H9 (cell line): Measurements from ENCODE around the gene NRCAM. TPM values are rescaled to one million over a fixed set of nuclear protein-coding genes. Genes with fewer than 3 reads are reported as not detected.

ENCODE experiments used
- DNase-seq: peaks from one replicate; pipeline ENCODE4 v3.0.0-alpha.2; 2017
- H2AFZ ChIP-seq: one replicate; pipeline ENCODE4 v1.6.1; 2013; ENCODE audit warnings: mild to moderate bottlenecking, low read length, control low read depth, moderate library complexity
- H2AK5ac ChIP-seq: 2 replicates; pipeline ENCODE4 v1.6.1; 2013; ENCODE audit warnings: low read length, control low read depth, mixed read lengths; ENCODE audit not compliant: insufficient read length
- H2BK120ac ChIP-seq: one replicate; pipeline ENCODE4 v1.6.1; 2013; ENCODE audit warnings: low read depth, mild to moderate bottlenecking, low read length, control low read depth, inconsistent platforms; ENCODE audit not compliant: poor library complexity, severe bottlenecking
- H2BK12ac ChIP-seq: 2 replicates; pipeline ENCODE4 v1.6.1; 2013; ENCODE audit warnings: low read length, control low read depth, mixed read lengths, low read depth; ENCODE audit not compliant: insufficient read length
- H2BK15ac ChIP-seq: 2 replicates; pipeline ENCODE4 v1.6.1; 2013; ENCODE audit warnings: low read depth, low read length, control low read depth
- H2BK20ac ChIP-seq: one replicate; pipeline ENCODE4 v1.6.1; 2013; ENCODE audit warnings: low read depth, mild to moderate bottlenecking, low read length, control low read depth, inconsistent platforms; ENCODE audit not compliant: poor library complexity, severe bottlenecking
- H2BK5ac ChIP-seq: 2 replicates; pipeline ENCODE4 v1.6.1; 2013; ENCODE audit warnings: low read length, control low read depth, mixed read lengths; ENCODE audit not compliant: insufficient read length
- H3K14ac ChIP-seq: 2 replicates; pipeline ENCODE4 v1.6.1; 2013; ENCODE audit warnings: low read length, control low read depth; ENCODE audit not compliant: insufficient read depth
- H3K18ac ChIP-seq: 2 replicates; pipeline ENCODE4 v1.6.1; 2013; ENCODE audit warnings: low read depth, mild to moderate bottlenecking, mixed read lengths, low read length, control low read depth; ENCODE audit not compliant: insufficient read length
- H3K23ac ChIP-seq: 2 replicates; pipeline ENCODE4 v1.6.1; 2013; ENCODE audit warnings: low read length, control low read depth, mixed read lengths, low read depth; ENCODE audit not compliant: insufficient read length
- H3K23me2 ChIP-seq: 2 replicates; pipeline ENCODE4 v1.6.1; 2013; ENCODE audit warnings: low read depth, mild to moderate bottlenecking, mixed read lengths, low read length, control low read depth; ENCODE audit not compliant: insufficient read length, poor library complexity, severe bottlenecking
- H3K27ac ChIP-seq: 2 replicates; pipeline ENCODE4 v1.5.1; 2013; ENCODE audit warnings: low read length, control low read depth, mixed read lengths, low read depth; ENCODE audit not compliant: insufficient read length
- H3K27me3 ChIP-seq: 2 replicates; pipeline ENCODE4 v1.6.1; 2013; ENCODE audit warnings: low read length, control low read depth, inconsistent platforms; ENCODE audit not compliant: insufficient read depth
- H3K4ac ChIP-seq: 2 replicates; pipeline ENCODE4 v1.6.1; 2013; ENCODE audit warnings: low read depth, mild to moderate bottlenecking, control low read depth, inconsistent platforms, low read length, moderate library complexity
- H3K4me1 ChIP-seq: 2 replicates; pipeline ENCODE4 v1.6.1; 2013; ENCODE audit warnings: low read length, control low read depth, inconsistent platforms; ENCODE audit not compliant: insufficient read depth
- H3K4me2 ChIP-seq: 2 replicates; pipeline ENCODE4 v1.6.1; 2013; ENCODE audit warnings: low read length, control low read depth, mixed read lengths; ENCODE audit not compliant: insufficient read length, insufficient read depth
- H3K56ac ChIP-seq: 2 replicates; pipeline ENCODE4 v1.6.1; 2013; ENCODE audit warnings: low read depth, mild to moderate bottlenecking, mixed read lengths, low read length, control low read depth; ENCODE audit not compliant: insufficient read length
- H3K79me1 ChIP-seq: 2 replicates; pipeline ENCODE4 v1.6.1; 2013; ENCODE audit warnings: low read depth, mild to moderate bottlenecking, moderate library complexity, low read length, control low read depth, inconsistent platforms; ENCODE audit not compliant: insufficient read depth, poor library complexity, severe bottlenecking
- H3K79me2 ChIP-seq: 2 replicates; pipeline ENCODE4 v1.6.1; 2013; ENCODE audit warnings: low read length, control low read depth, inconsistent platforms; ENCODE audit not compliant: insufficient read depth
- H3K9ac ChIP-seq: 2 replicates; pipeline ENCODE4 v1.6.1; 2013; ENCODE audit warnings: low read length, control low read depth, mixed read lengths; ENCODE audit not compliant: insufficient read length; ENCODE audit errors: extremely low read depth
- H3K9me3 ChIP-seq: one replicate; pipeline ENCODE4 v1.6.1; 2013; ENCODE audit warnings: low read depth, low read length, inconsistent platforms; ENCODE audit not compliant: control insufficient read depth
- H3T11ph ChIP-seq: one replicate; pipeline ENCODE4 v1.6.1; 2013; ENCODE audit warnings: mild to moderate bottlenecking, low read length, control low read depth, inconsistent platforms
- H4K20me1 ChIP-seq: one replicate; pipeline ENCODE4 v1.6.1; 2013; ENCODE audit not compliant: control insufficient read depth, insufficient read length, insufficient read depth
- H4K5ac ChIP-seq: 2 replicates; pipeline ENCODE4 v1.6.1; 2013; ENCODE audit warnings: low read depth, mild to moderate bottlenecking, mixed read lengths, low read length, control low read depth; ENCODE audit not compliant: insufficient read length
- H4K8ac ChIP-seq: replicated peaks from 2 replicates; pipeline ENCODE4 v1.6.1; 2013; ENCODE audit warnings: low read length, control low read depth, mixed read lengths, low read depth; ENCODE audit not compliant: insufficient read length
- H4K91ac ChIP-seq: 2 replicates; pipeline ENCODE4 v1.6.1; 2013; ENCODE audit warnings: low read depth, mild to moderate bottlenecking, moderate library complexity, mixed read lengths, low read length, control low read depth; ENCODE audit not compliant: insufficient read length
- H3K27ac Mint-ChIP-seq, 3 experiments: 2 replicates in 2 of 3; 3 replicates in 1 of 3; pipeline ENCODE4 v1.8.0; 2020 to 2021; ENCODE audit warnings: mixed read lengths in 3 of 3, mild to moderate bottlenecking in 1 of 3, moderate library complexity in 1 of 3
- H3K27me3 Mint-ChIP-seq: 2 replicates; pipeline ENCODE4 v1.8.0; 2021; ENCODE audit warnings: low read depth, mild to moderate bottlenecking, moderate library complexity, mixed read lengths
- H3K36me3 Mint-ChIP-seq, 3 experiments: 2 replicates in 2 of 3; 3 replicates in 1 of 3; pipeline ENCODE4 v1.8.0; 2020 to 2021; ENCODE audit warnings: low read depth in 3 of 3, mixed read lengths in 3 of 3; ENCODE audit not compliant: insufficient read depth in 1 of 3
- H3K4me1 Mint-ChIP-seq, 2 experiments: 2 replicates each; pipeline ENCODE4 v1.8.0; 2020; ENCODE audit warnings: mixed read lengths in 2 of 2
- H3K4me3 Mint-ChIP-seq, 2 experiments: 2 replicates in 1 of 2; 3 replicates in 1 of 2; pipeline ENCODE4 v1.8.0; 2020 to 2021; ENCODE audit warnings: mild to moderate bottlenecking in 2 of 2, mixed read lengths in 2 of 2, moderate library complexity in 1 of 2
- H3K9me3 Mint-ChIP-seq, 2 experiments: 2 replicates in 1 of 2; 3 replicates in 1 of 2; pipeline ENCODE4 v1.8.0; 2020; ENCODE audit warnings: mild to moderate bottlenecking in 2 of 2, mixed read lengths in 2 of 2, moderate library complexity in 1 of 2
- CTCF ChIP-seq: fragments of 200-600 bp; sonication (generic); conservative IDR thresholded peaks from 3 replicates; pipeline ENCODE4 v1.8.0; 2021; ENCODE audit warnings: antibody characterized with exemption, mild to moderate bottlenecking
- WGBS: extraction: QIAGEN DNeasy Blood & Tissue Kit; methylation state at CpG from one replicate; pipeline ENCODE4 v1.1.7; 2013; ENCODE audit warnings: missing lambda C conversion rate, low lambda C conversion rate, mixed read lengths; ENCODE audit not compliant: insufficient read length; ENCODE audit errors: extremely low coverage; 5-methylcytosine and 5-hydroxymethylcytosine counted together
- total RNA-seq: library from RNA; stranded (reverse); gene quantifications from 2 replicates; pipeline ENCODE4 v1.2.1, GENCODE V29; 2021

The NRCAM gene
- total RNA-seq, 1 experiment from 2014 or later = 2.3 TPM

DNA sequence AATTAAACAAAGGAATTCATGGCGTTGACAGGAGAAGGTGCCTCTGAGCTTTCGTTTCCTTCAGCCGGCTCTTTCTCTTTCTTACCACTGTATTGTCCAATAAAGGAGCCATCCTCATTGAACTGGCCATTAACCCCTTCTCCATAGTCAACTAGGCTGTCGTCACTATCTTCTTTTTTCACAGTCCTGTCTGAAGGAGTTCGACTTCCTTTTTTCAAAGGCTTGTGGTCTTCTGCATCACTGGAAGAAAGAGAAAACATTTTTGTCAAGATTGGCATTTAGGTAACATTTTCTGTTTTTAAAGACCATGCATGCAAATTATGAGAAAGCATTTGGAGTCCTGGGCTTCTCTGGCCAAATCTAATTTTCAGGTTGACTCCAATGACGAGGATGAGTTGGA, 306.3 kb downstream of the NRCAM start:
- Histone ChIP-seq H3K56ac (no peak overlapping the region), H2AFZ (no peak overlapping the region), H3K9me3 (no peaks in the 10 kb centered on the region), H3K4me1 (no peaks in the 10 kb centered on the region), H3K4ac (no peak overlapping the region), H3K4me2 (no peak overlapping the region), H4K8ac (no peak overlapping the region), H3K9ac (no peak overlapping the region), H3K79me2 (no peaks in the 10 kb centered on the region), H3K27me3 (no peaks in the 10 kb centered on the region), H4K91ac (no peak overlapping the region), H2BK15ac (no peak overlapping the region), H3T11ph (no peak overlapping the region), H2BK12ac (no peak overlapping the region), H3K14ac (no peak overlapping the region), H3K27ac (no peak overlapping the region), H4K20me1 (no peaks in the 10 kb centered on the region), H2BK20ac (no peak overlapping the region), H4K5ac (no peak overlapping the region), H2BK120ac (no peak overlapping the region), H3K79me1 (no peaks in the 10 kb centered on the region), H2AK5ac (no peak overlapping the region), H2BK5ac (no peak overlapping the region), H3K18ac (no peak overlapping the region), H3K23me2 (peaks cover 3% of the 10 kb centered on the region), H3K23ac (no peak overlapping the region)
- no peak for TF ChIP-seq CTCF
- Mint-ChIP-seq H3K4me1 (peaks cover 6 to 7% of the 10 kb centered on the region in 2 experiments; a peak in 2 of 4 replicates), H3K27me3 (no peaks in the 10 kb centered on the region), H3K36me3 (no peaks in the 10 kb centered on the region), H3K4me3 (no peak overlapping the region), H3K9me3 (no peaks in the 10 kb centered on the region), H3K27ac (no peak overlapping the region)
- no CpG with 5 or more reads among the region's 6 CpGs for WGBS
- DNase-seq = no peak
